T-helper 9 cell (primary cell): ENCODE data around the gene CNOT2.

Source experiments
- DNase-seq: peaks from one replicate; pipeline ENCODE4 v3.0.0-alpha.2; 2020

The CNOT2 gene

GRCh38 chr12:70306676-70307075, 63.4 kb downstream of the CNOT2 start:
- no peak for DNase-seq

DNA sequence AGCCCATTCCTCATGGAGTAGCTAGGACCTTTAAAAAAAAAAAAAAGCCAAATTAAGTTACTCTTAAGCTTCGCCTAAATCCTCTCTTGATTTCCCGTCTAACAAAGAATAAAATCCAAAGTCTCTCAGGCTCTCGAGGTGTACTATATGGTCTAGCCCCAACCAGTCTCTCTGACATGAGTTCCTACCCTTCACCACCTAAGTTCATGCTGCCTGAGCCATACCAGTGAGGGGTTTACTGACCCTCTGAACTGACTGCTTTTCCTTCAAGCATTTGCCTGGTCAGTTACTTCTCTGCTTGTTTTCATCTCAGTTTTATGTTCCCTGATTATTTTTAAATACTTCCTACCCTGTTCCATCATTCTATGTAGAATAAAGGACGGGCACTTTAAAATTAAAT, 64.6 kb downstream of the CNOT2 start:
- no peak for DNase-seq

DNA sequence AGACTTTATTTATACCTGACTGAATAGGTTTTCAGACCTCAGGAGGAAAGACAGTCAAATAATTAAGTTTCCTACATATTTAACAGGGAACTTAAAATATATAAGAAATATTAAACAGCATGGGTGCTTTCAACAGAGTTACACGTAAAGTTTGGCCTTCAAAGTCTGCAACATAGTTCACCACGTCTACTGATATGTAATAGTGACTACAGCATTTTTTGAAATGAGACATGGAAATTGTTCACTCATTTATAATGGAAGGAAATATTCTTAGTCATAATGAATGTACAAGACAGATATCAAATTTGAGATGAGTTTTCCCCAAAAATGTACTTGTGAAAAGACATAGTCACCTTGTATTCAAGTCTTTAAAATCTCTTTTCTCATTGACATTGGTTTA, 66.1 kb downstream of the CNOT2 start:
- no peak for DNase-seq

DNA sequence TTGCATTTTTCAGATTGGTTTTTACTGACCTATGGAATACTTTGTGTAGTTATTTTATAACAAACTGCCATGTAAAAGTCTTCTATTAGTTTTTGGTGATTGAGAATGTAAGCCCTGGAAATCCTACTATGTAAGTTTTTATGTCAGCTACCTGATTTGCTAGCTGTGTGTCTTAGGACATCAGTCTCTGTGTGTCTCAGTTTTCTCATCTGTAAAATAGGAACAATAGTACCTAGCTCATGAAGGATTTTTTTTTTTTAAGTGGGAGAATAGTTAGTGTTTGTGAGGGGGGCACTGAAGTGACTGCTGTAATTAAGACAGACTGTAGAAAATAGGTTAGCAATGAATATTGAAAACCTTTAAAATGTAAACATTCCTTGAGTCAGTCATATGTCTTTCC, 70.9 kb downstream of the CNOT2 start:
- DNase-seq = no peak

DNA sequence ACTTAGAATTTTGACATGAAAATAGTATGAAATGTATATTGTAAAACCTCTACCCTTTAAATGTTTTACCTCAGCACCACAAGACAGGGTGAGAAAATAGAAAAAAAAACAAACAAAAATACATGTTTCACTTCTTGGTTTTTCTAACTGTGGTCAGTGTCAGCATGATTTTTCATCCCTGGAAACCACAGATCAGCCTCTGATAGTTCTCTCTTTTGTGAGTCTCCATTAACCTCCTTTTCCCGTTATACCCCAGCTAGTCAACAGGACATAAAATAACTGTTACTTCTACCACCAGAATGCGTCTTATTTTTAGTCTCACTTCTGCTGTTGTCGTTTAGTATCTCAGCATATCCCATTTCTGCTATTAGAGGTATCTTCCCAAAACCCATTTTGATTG, 74.5 kb downstream of the CNOT2 start:
- no peak for DNase-seq

GRCh38 chr12:70319605-70320004, 76.4 kb downstream of the CNOT2 start:
- DNase-seq = no peak

DNA sequence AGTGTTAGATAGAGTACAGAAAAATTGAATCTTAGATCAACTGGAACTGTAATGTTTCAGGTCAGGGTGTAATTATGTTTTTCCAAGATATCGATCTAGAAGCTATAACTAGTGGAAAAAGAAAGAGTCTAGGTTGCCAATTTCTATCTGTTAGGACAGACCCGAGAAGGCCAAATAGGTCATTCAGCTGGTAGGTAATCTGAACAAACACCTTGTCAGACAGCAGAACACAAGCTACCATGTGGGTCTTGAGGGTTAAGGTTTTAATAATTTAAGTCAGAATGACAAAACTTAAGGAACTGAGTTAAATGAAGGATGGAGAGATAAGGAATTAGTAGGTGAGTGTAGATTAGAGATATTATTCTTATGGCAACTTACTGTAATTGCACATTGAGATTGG, 78.0 kb downstream of the CNOT2 start:
- DNase-seq = no peak

GRCh38 chr12:70327541-70327940, 84.3 kb downstream of the CNOT2 start:
- no peak for DNase-seq

GRCh38 chr12:70329728-70330127, 86.5 kb downstream of the CNOT2 start:
- no peak for DNase-seq

DNA sequence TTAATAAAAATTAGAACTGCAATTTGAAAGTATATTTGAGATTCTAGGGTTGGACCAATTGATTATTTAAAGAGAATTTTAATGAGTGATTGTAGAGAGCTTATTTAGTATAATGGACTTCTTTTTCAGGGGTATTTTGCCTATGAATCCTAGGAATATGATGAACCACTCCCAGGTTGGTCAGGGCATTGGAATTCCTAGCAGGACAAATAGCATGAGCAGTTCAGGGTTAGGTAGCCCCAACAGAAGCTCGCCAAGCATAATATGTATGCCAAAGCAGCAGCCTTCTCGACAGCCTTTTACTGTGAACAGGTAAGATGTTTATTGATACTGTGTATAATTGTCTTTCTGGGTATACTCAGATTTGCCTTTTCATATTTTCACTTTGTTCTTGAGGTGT, 86.9 kb downstream of the CNOT2 start:
- DNase-seq = no peak

DNA sequence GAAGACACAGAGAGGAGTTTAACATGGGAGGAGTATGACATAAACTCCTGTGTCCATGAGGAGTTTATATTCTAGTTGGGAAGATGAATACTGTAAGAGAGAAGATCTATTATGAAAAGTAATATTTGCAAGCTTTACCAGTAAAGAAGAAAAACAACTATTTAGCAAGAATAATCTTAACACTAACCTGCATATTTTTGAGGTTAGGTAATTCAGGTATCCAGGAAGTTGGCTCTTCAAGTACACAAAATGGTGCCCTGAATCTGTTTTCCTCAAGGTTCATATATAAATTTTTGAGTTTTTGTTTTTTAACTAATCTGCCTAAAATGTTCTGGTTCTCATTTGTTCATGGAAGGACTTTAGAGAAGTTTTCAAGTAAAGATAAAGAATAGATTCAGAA, 89.0 kb downstream of the CNOT2 start:
- no peak for DNase-seq

- DNase-seq = no peak
These were observed 91.5 kb downstream of the CNOT2 start for GRCh38 chr12:70334742-70335141.

DNA sequence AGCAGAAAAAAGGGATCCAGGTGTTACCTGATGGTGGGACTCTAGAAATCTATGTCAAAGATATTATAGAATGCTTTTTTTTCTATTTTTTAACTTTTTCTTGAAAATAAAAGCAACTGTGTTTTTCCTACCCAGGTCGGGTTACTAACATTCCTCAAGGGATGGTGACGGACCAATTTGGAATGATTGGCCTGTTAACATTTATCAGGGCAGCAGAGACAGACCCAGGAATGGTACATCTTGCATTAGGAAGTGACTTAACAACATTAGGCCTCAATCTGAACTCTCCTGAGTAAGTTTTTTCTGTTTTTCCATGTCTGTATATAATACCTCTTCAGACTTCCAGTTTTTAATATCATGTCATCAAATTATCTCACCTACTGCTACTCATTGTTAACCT, 95.3 kb downstream of the CNOT2 start:
- DNase-seq = no peak

DNA sequence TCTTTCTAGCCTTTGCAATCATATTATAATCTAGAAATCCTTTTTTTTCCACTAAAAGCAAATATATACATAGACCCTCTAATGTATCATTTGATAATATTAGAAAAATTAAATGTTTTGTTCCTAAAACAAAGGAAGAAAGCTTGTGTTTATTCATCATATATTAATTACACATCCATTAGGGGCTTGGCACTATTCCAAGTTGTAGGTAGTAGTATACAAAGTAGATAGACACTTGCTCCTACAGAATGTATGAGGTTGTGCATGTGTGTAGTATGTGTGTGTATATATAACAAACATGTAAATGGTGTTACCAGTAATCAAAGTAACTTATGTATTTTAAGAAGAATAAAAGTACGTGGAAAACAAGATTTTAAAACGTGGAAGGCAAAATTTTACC, 107.8 kb downstream of the CNOT2 start:
- no peak for DNase-seq

DNA sequence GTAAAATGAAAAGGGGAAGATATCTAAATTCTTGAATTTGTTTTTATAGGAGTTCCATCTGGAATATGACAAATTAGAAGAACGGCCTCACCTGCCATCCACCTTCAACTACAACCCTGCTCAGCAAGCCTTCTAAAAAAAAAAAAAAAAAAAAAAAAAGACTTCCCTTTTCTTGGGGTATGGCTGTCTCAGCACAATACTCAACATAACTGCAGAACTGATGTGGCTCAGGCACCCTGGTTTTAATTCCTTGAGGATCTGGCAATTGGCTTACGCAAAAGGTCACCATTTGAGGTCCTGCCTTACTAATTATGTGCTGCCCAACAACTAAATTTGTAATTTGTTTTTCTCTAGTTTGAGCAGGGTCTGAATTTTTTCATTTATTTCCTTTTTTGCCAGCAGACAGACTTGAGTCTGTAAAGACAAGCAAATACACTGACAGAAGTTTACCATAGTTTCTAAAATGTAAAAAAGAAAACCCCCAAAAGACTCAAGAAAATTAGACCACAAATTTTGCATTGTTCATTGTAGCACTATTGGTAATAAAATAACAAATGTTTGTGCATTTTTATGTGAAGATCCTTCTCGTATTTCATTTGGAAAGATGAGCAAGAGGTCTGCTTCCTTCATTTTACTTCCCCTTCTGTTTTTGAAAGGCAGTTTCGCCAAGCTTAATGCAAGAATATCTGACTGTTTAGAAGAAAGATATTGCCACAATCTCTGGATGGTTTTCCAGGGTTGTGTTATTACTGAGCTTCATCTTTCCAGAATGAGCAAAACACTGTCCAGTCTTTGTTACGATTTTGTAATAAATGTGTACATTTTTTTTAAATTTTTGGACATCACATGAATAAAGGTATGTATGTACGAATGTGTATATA, 110.8 kb downstream of the CNOT2 start:
- DNase-seq = no peak

DNA sequence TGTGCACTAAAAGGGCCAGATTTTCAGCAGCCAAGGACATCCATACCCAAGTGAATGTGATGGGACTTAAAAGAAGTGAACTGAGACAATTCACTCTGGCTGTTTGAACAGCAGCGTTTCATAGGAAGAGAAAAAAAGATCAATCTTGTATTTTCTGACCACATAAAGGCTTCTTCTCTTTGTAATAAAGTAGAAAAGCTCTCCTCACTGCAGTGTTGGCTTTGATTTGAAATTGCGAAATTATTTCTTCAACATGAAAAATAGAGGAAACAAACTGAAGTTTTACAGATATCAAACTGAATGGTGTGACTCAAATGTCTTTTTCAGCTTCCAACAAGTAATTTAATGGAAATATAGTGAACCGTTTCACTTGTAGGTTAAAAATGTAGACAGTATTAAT, 111.6 kb downstream of the CNOT2 start:
- DNase-seq = no peak

DNA sequence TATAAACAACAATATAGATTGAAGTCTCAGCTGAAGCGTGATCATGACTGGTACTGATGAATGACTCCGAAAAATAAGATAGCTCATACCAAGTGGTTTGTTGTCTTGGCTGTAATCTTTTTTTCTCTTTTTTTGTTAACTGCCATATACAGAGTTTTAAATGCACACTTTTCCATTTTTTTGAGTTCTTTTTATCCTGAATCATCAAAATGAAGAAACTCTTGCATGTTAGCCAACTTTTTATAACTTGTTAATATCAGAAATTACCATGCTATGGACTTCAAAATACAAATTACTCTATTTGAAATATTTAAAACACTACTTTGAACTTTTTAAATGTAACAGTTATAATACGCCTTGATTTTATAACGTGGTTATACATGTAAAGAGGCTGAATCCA, 112.7 kb downstream of the CNOT2 start:
- no peak for DNase-seq

DNA sequence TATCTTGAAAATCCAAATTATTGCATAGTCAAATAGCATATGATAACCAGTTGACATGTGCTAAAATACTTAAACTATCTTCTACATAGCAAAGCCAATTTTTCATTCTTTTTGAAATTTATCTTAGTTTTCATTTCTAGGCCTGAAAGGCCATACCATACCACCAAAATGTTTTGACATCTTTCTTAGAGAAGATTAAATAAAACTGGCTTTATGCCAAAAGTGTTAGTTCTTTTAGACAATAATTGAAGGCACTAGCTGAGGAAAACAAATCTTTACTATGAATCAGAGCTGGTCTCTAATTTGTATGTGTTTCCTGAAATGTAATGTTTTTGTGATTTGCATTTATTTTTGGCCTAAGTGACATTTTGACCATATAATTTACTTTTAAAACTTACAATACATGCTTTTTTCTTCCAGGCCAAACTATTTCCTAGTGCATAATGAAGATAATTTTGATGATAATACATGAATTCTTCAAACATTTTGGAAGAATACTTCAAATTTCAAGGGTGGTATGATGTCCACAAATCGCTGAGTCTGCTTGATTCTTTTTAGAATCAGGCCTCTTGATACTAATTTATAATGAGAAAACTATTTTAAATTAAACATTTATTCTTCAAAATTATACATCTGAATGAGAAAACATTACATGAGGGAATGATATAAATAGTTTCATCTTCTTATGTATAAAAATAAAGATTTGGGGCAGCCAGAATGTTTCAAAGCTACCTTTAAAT, 116.4 kb downstream of the CNOT2 start:
- no peak for DNase-seq

DNA sequence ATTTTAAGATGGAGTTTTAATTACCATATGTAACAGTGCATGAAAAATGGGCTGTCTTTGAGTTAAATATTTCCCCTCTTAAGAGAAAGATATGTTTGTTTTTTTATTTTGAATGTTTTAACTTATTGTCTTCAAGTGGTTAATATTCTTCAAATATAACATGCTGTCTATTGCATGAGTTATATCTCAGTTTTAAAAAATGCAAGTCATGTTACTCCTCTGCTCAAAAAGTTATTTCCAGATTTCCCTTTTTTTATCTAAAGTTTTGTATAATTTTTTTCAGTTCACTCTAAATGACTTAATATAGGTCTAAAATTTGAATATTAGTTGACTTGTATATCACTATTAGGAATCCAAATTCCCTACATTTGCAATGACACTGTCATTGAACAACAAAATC, 117.0 kb downstream of the CNOT2 start:
- DNase-seq = no peak

- DNase-seq = no peak
These were observed 121.6 kb downstream of the CNOT2 start for GRCh38 chr12:70364695-70365397.

- DNase-seq = no peak
These were observed 122.1 kb downstream of the CNOT2 start for GRCh38 chr12:70365398-70365647.

- DNase-seq = peak; percentile 63
These were observed 122.7 kb downstream of the CNOT2 start, which contains the start of gene KCNMB4 for GRCh38 chr12:70365648-70366518. KCNMB4 (plus strand) TSS chr12:70366290; CDS start chr12:70366735, 445 bp downstream.
